Measurements from ENCODE around the gene MT1M.

GRCh38 chr16:56652600-56652999 is 20.1 kb downstream of the MT1M start:
- no peak for TF ChIP-seq CTCF (IDR thresholded peaks at IDR 0.05)
- TF ChIP-seq POLR2A (IDR thresholded peaks at IDR 0.05), result no peak
